GM19099 (cell line): ENCODE data around the gene SKAP1.

Experiments
- POLR2A ChIP-seq: IDR thresholded peaks from 3 replicates; pipeline ENCODE4 v1.6.1; 2011; ENCODE audit warnings: low read depth; ENCODE audit not compliant: insufficient read length; ENCODE audit errors: extremely low read depth

Gene SKAP1

DNA sequence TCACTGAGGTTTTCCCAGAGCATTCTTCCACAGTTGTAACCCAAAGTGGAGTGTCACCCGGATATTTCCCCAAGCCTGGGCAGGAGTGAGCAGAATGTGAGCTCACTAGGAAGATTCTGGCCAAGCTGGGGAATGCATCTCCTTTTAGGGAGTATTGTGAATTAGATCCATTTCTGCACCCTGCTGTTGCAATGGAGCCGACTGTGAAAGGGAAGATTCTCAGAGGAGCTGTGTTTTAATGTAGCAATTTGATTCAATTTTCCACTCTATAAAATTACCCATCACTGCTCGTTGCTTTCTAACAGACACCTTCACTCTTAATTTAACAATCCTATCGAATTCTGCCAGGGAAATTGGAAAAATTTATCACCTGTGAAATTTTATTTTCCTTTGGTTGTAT lies 251.7 kb downstream of the SKAP1 start:
- no peak for TF ChIP-seq POLR2A

DNA sequence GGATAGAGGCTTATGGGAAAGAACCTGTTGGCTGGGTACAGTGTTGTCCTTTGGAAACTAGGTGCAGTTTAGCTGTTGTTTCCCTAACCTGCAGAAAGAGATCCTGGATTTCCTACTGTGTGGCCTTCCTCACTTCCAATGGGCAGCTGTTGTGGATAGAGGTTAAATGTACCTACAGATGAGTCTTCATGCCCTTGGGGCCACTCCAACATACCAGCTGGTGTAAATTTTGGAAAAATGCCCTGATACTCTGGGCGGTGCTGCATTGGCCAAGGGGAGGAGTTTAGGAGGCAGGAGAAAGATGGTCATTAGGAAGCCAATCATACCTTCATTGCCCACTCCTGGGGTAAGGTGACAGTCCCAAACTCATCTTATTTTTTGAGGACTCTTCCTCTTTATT lies 252.2 kb downstream of the SKAP1 start:
- TF ChIP-seq POLR2A: no peak

DNA sequence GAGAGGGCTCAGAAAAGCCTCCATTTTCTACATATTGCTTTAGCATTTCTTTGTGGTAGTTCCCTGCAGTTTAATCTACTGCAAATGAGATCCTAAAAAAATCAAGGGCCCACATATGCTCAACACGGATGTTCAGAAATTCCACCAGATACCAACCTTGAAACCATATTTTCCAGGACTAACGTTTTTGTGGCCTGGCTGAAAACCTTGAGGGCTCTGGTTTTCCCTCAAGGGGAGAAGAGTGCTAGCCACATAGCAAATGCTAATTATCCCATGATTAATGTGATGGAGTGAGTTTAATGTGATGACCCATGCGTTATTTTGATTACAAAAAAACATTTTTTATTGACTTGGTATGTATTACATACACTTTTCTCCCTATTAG lies 253.6 kb downstream of the SKAP1 start:
- no peak for TF ChIP-seq POLR2A

DNA sequence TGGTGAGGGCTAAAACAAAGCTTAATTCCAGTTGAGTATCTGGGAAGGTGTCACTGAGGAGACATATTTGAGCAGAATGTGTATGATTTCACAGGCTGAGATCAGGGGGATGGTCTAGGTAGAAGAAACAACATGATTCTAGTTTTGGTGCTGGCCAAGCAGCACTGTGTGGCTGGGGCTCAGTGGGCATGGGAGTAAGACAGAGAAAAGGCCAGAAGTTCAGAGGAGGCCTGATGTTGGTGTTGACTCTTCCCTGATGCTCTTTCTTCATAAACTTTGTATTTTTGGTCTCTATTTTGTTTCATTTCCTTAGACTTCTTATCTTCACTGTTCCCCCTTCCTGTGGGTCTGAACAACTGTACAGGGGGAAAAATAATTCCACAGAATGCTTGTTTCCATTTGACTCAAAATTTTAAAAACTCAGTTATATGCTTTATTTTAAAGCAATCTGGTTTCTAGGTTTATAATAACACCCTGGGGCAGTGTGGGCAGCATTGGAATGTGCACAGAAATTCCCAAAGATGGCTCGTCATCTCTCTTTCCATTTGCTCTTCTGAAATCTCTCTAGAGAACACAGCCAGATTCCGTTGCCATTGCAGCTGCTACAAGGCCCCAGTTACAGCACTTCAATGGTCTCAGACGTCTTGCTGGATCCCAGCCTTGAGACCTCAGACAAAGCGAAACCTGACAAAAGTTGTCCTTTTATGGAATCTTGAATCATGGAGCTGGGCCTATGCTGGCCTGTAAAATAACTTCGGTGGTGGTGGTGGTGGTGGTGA lies 254.1 kb downstream of the SKAP1 start:
- no peak for TF ChIP-seq POLR2A

DNA sequence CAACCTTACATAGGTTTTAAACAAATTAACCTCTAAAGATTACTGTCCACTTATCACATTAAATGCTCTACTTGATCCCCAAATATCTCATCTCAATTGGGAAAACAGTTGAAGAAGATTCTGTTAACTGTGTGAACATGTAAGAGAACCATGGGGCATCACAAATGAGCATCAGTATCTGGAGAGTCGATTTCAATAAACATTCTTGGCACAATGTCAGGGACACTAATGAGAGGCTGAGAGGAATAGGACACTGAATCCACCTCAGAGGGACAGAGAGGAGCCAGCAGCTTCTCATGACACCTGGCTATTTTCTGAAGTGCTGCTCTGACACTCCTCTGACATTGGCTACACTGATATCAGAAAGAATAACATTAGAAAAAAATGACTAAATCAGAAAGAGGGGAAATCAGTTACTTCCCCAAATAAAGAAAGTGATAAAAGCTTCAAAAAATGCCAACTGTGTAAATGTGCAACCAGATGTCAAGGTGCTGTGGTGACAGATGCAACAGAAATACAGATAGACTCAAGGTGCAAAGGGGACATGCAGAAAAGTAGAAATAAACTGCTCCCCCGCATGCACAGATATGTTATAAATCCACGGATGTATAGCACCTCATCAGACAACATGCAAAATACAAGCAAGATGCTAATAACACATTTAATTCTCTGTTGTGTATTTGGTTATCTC lies 255.0 kb downstream of the SKAP1 start:
- no peak for TF ChIP-seq POLR2A

DNA sequence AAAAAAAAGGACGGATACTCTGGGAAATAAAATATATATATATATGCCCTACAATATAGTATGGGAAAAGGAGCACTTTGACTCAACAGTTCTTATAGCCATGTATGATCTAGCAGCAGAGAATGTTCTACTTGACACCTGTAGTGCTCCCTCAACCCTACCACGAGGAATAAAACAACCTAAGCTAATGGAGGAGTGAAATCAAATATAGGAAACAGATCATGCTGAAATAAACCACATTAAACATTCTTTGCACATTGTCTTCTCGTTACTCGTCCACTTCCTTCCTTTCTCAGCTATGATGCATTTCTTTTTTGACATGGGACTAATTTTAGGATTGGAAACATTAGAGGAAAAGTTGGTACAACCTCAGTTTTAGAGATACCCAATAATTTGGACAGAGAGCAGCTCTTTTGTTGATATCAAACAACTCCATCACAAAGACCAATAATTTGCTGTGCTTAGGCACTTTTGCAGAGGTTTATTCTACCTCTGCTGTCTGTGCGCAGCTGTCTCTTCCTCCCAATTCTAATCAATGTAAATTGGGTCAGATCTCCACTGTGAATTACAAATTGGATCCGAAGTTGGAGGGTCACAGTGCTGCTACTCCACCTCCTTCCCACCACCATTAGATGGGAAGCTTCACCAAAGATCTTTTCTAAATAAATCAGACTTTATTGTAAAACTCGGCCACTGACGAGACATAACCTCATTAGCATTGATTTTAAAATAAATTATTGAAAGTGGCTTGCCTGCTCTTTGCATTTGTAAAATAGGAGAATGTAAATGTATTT lies 256.6 kb downstream of the SKAP1 start:
- TF ChIP-seq POLR2A: no peak

DNA sequence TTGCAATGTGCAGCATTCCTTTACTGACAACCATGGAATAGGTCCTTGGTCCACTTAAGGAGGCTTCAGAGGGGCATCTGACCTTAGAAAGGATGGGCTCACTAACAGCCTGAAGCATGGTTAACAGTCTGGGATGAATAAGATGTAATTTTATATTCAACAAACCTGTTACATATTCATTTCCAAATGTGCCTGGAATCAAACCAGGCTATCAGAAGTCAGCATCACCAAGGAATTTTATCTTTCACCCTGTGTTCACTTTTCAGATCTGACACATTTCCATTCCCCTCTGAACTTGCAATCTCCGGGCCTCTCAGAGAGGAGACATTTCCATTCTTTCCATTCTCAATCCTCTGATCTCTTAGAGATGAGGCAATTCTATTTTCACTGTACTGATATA lies 260.1 kb downstream of the SKAP1 start:
- TF ChIP-seq POLR2A: no peak

DNA sequence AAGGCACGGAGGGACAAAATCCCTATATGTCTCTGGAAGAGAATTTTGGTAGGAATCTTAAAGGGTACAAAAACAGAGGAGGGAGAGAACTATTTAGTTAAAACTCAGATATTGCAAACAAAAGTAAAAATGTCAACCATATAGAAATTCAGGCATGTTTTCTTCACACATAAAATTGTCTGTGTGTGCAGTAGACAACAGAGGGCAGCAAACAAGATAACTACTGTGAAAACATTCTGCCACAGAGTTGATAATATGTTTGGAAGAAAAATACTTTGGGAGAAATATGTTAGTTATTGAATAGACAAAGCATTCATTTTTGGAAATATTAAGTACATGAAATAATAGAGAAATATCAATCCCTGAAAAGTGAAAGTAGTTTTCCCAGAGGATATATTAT lies 266.2 kb downstream of the SKAP1 start:
- TF ChIP-seq POLR2A: no peak

DNA sequence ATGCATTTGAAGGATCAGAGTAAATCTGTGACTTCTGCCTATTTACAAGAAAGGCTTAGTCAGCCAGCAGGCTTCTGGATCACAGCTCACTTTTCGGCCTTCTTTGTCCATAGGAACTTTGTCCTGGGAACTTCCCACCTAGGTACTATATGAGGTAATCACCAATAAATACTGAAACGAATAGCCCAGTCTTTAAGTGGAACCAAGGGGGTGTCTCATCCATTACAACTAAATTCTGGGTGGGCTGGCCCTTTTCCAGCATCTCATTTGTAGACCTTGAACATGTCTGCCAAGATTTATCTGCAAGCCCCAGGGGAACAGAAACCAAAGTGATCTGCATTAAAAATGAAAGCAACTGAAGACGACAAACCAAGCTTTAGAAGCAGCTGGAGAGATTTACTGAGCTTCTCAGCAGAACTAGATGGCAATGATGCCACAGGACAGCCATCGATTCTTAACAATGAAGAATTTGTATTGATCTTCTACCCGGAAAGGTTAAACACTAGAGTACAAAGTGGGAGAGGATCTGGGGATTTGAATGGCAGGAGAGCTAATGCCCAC lies 267.0 kb downstream of the SKAP1 start:
- TF ChIP-seq POLR2A: no peak

DNA sequence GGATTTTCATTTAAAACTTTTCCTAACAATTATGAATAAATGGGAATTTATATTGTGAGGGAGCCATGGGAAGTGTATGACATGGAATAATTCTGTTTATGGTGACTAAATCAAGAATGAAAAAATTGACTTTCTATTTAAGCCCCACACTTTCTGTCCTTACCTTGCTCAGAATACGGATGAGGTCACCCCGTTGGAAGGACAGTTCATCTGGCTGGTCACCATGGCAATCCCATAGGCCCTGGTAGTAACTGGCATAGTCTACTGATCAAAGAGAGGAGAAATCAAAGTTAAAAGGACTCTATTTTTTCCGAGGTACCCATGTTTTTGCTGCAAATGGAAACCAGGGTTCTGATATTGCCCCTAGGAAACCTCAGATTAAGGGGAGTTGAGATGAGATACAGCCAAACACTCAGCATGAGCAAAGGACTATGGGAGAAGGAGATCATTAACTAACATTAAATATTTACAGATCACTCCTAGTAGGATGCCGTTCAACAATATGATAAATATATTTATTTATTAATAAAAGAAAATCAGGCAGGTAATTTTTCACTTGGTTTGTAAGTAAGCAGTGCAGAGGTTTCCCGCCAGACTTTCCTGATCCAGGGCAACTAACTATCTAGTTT lies 267.6 kb downstream of the SKAP1 start:
- TF ChIP-seq POLR2A: no peak

DNA sequence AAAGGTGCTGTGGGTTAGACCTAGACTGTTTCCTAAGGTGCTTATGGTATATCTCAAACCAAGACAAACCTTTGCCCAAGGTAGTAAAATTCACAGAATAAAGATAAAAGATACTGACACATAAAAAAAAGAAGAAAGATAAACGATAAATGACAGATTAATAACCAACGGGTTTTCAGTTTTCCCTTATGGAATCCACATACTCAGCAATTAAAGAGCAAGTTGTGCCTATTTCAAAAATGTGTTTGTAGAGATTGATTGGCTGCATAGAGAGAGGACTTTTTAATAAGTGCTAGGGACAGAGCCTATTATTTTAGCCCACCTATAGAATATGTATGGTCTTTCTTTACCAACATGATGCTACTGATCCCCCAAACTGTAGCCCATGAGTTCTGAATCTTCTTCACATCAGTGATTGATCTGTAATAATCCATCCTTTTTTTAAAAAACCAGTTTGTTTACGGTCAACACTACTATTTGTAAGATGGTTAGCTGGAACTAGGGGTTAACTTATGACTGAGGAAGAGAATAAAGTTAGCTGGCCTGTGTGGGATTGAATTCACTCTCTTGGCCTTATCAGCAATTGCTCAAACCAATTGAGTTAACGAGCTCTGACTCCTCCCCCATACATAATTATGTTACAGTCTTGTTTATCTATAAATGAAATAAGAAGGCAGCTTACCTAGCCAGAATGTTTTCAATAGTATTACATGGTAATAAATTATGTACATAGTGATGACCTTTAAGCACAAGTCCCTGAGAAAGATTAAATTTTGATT lies 268.7 kb downstream of the SKAP1 start:
- TF ChIP-seq POLR2A: no peak

DNA sequence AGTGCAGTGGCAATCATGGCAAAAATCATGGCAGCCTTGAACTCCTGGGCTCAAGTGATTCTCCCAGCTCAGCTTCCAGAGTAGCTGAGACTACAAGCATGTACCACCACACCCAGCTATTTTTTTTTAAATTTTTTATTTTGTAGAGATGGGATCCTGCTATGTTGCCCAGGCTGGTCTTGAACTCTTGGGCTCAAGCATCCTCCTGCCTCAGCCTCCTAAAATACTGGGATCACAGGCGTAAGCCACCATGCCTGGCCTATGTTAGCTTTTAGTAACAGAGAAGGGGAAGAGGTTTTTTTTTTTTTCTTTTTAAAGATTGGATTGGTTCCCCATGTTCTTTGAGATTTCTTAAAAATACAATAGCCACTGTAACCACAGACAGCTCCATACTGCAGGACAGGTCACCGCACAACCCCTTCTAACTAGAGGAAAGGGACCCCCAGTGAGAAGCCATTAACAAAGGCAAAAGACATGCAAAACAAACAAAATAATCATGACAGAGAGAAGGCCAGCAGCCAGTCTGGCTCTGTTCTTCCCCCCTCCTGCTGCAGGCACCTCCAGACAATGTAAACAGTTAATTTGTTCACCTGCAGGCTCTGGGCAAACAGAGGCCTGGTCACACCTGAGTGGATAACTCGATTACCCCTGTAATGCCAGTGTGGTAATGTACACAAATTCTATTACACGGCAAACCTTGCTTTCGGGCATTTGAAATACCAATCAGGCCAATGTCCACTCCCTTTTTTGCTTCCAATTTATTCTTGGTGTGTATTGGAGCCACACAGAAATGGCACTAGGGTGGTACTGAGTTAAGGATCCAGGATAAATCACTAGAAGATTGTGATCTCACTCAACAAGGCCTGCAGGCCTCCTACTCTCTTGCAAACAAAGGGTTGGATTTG lies 269.6 kb downstream of the SKAP1 start:
- TF ChIP-seq POLR2A: no peak

DNA sequence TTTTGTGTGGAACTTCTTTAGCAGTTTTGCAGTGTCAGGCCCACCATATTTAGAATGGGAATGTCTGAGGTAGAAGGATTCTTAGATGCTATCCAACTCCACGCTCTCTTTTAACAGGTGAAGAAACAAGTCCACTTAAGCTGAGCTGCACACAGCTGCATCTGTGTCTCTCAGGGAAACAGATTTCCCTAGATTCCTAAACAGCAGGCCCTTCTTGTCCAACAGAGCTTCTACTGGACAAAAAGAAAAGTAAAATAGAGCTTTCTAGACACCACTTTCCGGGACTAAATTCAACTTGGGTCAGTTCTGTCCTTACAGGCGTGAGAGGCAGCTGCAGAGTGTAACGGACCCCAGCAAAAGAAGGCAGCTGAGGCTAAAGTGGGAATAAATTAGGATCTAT lies 270.8 kb downstream of the SKAP1 start:
- TF ChIP-seq POLR2A: no peak

DNA sequence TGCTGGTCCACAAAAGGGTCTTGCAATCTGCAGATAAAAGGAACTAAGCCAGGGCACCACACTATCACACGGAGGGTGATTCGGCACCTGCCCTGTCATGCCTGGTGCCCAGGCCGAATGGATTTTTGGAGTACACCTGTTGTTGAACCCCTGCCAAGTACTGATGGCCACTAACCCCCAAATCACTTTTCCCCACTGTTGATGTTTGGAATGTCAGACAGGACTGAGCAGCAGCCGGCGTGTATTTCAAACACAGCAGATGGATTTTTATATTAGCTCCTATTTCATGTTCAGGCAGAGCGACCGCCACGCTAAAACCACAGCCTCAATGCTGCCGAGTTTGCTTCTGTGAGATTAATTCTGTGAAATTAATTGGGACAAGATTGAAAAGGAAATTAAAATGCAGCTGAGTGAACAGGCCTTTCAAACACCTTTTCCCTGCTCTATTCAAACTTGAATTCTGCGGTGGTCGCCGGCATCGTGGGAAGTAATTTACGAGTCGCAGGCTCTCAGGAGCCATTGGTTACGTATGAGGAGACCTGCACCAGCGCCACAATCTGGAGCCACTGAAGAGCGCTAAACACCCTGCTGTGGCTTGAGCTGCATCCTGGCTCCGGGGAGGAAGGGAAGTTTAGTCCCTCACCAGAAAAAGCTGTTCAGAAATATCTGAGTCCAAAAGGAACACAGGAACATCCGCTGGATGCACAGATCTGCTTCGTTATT lies 274.0 kb downstream of the SKAP1 start:
- TF ChIP-seq POLR2A: no peak
